SK-N-SH treated with all-trans-retinoic acid at 6 μM for 48 hours (cell line): ENCODE data around the gene TUBGCP5.

Experiments
- ATAC-seq: fragments of 200-7000 bp; cut with Tn5 transposase; 3 replicates; pipeline ENCODE4 v1.9.1; 2020; ENCODE audit warnings: mild to moderate bottlenecking, moderate library complexity
- ARNTL ChIP-seq: fragments of 450-650 bp; formaldehyde crosslinking; IDR thresholded peaks from 2 replicates; pipeline ENCODE4 v1.5.0; 2020; ENCODE audit warnings: low read depth, mild to moderate bottlenecking, moderate library complexity, borderline replicate concordance
- BACH2 ChIP-seq: fragments of 250-450 bp; sonication (Bioruptor Pico); IDR thresholded peaks from 2 replicates; pipeline ENCODE4 v1.9.0; 2021; ENCODE audit warnings: mild to moderate bottlenecking, borderline replicate concordance
- CREB5 ChIP-seq: fragments of 250-450 bp; sonication (Bioruptor Pico); IDR thresholded peaks from 2 replicates; pipeline ENCODE4 v1.5.1; 2020; ENCODE audit warnings: low read depth, mild to moderate bottlenecking, moderate library complexity
- CSDC2 ChIP-seq: fragments of 250-450 bp; sonication (Bioruptor Pico); IDR thresholded peaks from 2 replicates; pipeline ENCODE4 v1.5.0; 2020; ENCODE audit warnings: mild to moderate bottlenecking, moderate library complexity
- ESRRG ChIP-seq: fragments of 250-450 bp; sonication (Bioruptor Pico); IDR thresholded peaks from 2 replicates; pipeline ENCODE4 v1.6.1; 2021; ENCODE audit warnings: mild to moderate bottlenecking
- GLIS3 ChIP-seq: fragments of 250-450 bp; sonication (Bioruptor Pico); IDR thresholded peaks from 2 replicates; pipeline ENCODE4 v1.5.0; 2020; ENCODE audit warnings: mild to moderate bottlenecking, moderate library complexity
- ISL1 ChIP-seq: fragments of 250-450 bp; sonication (Bioruptor Pico); IDR thresholded peaks from 2 replicates; pipeline ENCODE4 v2.1.2; 2022; ENCODE audit warnings: mild to moderate bottlenecking, moderate library complexity
- OSR1 ChIP-seq: fragments of 250-450 bp; sonication (Bioruptor Pico); IDR thresholded peaks from 2 replicates; pipeline ENCODE4 v1.8.0; 2022; ENCODE audit warnings: moderate library complexity, mild to moderate bottlenecking, inconsistent platforms
- PATZ1 ChIP-seq: fragments of 250-450 bp; sonication (Bioruptor Pico); IDR thresholded peaks from 2 replicates; pipeline ENCODE4 v1.8.0; 2020; ENCODE audit warnings: mild to moderate bottlenecking, moderate library complexity, borderline replicate concordance
- POU6F1 ChIP-seq: fragments of 250-450 bp; sonication (Bioruptor Pico); IDR thresholded peaks from 2 replicates; pipeline ENCODE4 v1.8.0; 2021; ENCODE audit warnings: low read depth, mild to moderate bottlenecking, moderate library complexity, borderline replicate concordance
- PPARA ChIP-seq: fragments of 250-450 bp; sonication (Bioruptor Pico); IDR thresholded peaks from 2 replicates; pipeline ENCODE4 v1.5.0; 2020; ENCODE audit warnings: mild to moderate bottlenecking, borderline replicate concordance
- RARB ChIP-seq: fragments of 250-450 bp; sonication (Bioruptor Pico); IDR thresholded peaks from 2 replicates; pipeline ENCODE4 v1.8.0; 2021; ENCODE audit warnings: mild to moderate bottlenecking, moderate library complexity
- SNAI2 ChIP-seq: fragments of 250-450 bp; sonication (Bioruptor Pico); IDR thresholded peaks from 2 replicates; pipeline ENCODE4 v1.5.0; 2020; ENCODE audit warnings: mild to moderate bottlenecking, moderate library complexity
- TOX ChIP-seq: fragments of 250-450 bp; sonication (Bioruptor Pico); IDR thresholded peaks from 2 replicates; pipeline ENCODE4 v1.8.0; 2021; ENCODE audit warnings: mild to moderate bottlenecking, moderate library complexity, borderline replicate concordance
- TSHZ2 ChIP-seq: fragments of 250-450 bp; sonication (Bioruptor Pico); IDR thresholded peaks from 2 replicates; pipeline ENCODE4 v1.5.0; 2020; ENCODE audit warnings: mild to moderate bottlenecking, moderate library complexity
- ZC3H10 ChIP-seq: fragments of 250-450 bp; sonication (Bioruptor Pico); IDR thresholded peaks from 2 replicates; pipeline ENCODE4 v1.5.1; 2021; ENCODE audit warnings: mild to moderate bottlenecking, moderate library complexity
- ZFP3 ChIP-seq: fragments of 250-450 bp; sonication (Bioruptor Pico); IDR thresholded peaks from 2 replicates; pipeline ENCODE4 v1.5.0; 2020; ENCODE audit warnings: mild to moderate bottlenecking, moderate library complexity
- ZFP30 ChIP-seq: fragments of 450-650 bp; formaldehyde crosslinking; IDR thresholded peaks from 2 replicates; pipeline ENCODE4 v1.5.0; 2022; ENCODE audit warnings: mild to moderate bottlenecking, moderate library complexity
- ZNF565 ChIP-seq: fragments of 450-650 bp; formaldehyde crosslinking; conservative IDR thresholded peaks from 2 replicates; pipeline ENCODE4 v1.5.0; 2020; ENCODE audit warnings: low read depth, mild to moderate bottlenecking, moderate library complexity
- ZNF70 ChIP-seq: fragments of 450-650 bp; formaldehyde crosslinking; IDR thresholded peaks from 2 replicates; pipeline ENCODE4 v1.5.0; 2020; ENCODE audit warnings: mild to moderate bottlenecking, moderate library complexity
- ZNF8 ChIP-seq: fragments of 450-650 bp; formaldehyde crosslinking; IDR thresholded peaks from 2 replicates; pipeline ENCODE4 v1.5.0; 2020; ENCODE audit warnings: mild to moderate bottlenecking, moderate library complexity
- TF ChIP-seq, protein P1 (sequence below): fragments of 250-450 bp; sonication (Bioruptor Pico); IDR thresholded peaks from 2 replicates; pipeline ENCODE4 v1.5.1; 2021; ENCODE audit warnings: mild to moderate bottlenecking, moderate library complexity

The TUBGCP5 gene

DNA sequence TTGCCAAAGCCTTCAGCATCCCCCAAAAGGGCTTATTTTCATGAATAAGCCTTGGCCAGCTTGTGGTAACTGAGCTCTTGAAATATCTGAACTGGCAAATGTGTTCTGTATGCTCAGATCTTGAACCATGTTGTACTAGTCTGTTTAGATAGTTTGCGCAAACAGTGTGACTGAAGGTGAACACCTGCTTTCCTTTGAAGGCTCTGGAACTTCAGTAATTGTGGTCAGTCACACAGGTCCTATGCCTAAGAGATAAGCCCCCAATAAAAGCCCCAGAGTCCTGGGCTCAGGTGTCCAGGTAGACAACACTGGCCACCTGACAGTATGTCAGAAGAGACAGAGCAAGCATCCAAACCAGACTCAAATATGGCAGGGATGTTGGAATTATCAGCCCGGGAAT is 5.4 kb downstream of the TUBGCP5 start:
- no peak for ATAC-seq

GRCh38 chr15:23026218-23026617 is 13.2 kb downstream of the TUBGCP5 start:
- ATAC-seq, result no peak
- no peak for TF ChIP-seq PATZ1
- TF ChIP-seq POU6F1 (CRISPR knock-in tag), result no peak
- TF ChIP-seq ISL1 (CRISPR knock-in tag), result no peak
- no peak for TF ChIP-seq ZFP30 (CRISPR knock-in tag)
- TF ChIP-seq, protein P1, sequence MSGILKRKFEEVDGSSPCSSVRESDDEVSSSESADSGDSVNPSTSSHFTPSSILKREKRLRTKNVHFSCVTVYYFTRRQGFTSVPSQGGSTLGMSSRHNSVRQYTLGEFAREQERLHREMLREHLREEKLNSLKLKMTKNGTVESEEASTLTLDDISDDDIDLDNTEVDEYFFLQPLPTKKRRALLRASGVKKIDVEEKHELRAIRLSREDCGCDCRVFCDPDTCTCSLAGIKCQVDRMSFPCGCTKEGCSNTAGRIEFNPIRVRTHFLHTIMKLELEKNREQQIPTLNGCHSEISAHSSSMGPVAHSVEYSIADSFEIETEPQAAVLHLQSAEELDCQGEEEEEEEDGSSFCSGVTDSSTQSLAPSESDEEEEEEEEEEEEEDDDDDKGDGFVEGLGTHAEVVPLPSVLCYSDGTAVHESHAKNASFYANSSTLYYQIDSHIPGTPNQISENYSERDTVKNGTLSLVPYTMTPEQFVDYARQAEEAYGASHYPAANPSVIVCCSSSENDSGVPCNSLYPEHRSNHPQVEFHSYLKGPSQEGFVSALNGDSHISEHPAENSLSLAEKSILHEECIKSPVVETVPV (CRISPR knock-in tag), result no peak
- TF ChIP-seq RARB (CRISPR knock-in tag), result no peak
- no peak for TF ChIP-seq CSDC2
- no peak for TF ChIP-seq TOX (CRISPR knock-in tag)
- TF ChIP-seq ZNF8 (CRISPR knock-in tag), result no peak
- no peak for TF ChIP-seq ARNTL (CRISPR knock-in tag)
- TF ChIP-seq SNAI2 (CRISPR knock-in tag), result no peak
- TF ChIP-seq ZNF565 (CRISPR knock-in tag), result no peak
- TF ChIP-seq BACH2 (CRISPR knock-in tag), result no peak
- TF ChIP-seq CREB5 (CRISPR knock-in tag), result no peak
- no peak for TF ChIP-seq ZFP3 (CRISPR knock-in tag)
- TF ChIP-seq GLIS3, result no peak
- TF ChIP-seq PPARA (CRISPR knock-in tag), result no peak

More for the DNA sequence above, 5.4 kb downstream of the TUBGCP5 start:
- no peak for TF ChIP-seq ZFP30 (CRISPR knock-in tag)
- no peak for TF ChIP-seq ESRRG (CRISPR knock-in tag)
- TF ChIP-seq OSR1 (CRISPR knock-in tag), result no peak
- no peak for TF ChIP-seq TOX (CRISPR knock-in tag)
- TF ChIP-seq ZC3H10 (CRISPR knock-in tag), result no peak
- TF ChIP-seq ARNTL (CRISPR knock-in tag), result no peak
- no peak for TF ChIP-seq ZNF70 (CRISPR knock-in tag)
- TF ChIP-seq RARB (CRISPR knock-in tag), result no peak
- TF ChIP-seq ZFP3 (CRISPR knock-in tag), result no peak
- TF ChIP-seq ZNF8 (CRISPR knock-in tag), result no peak
- TF ChIP-seq GLIS3, result no peak
- TF ChIP-seq, protein P1 (CRISPR knock-in tag), result no peak
- TF ChIP-seq BACH2 (CRISPR knock-in tag), result no peak
- no peak for TF ChIP-seq SNAI2 (CRISPR knock-in tag)
- TF ChIP-seq TSHZ2 (CRISPR knock-in tag), result no peak
- TF ChIP-seq POU6F1 (CRISPR knock-in tag), result no peak
- no peak for TF ChIP-seq CSDC2
